Sigmoid colon (tissue), 7 donors: ENCODE data around the gene TAOK2. TPM values are rescaled to one million over a fixed set of nuclear protein-coding genes. Genes with fewer than 3 reads are reported as not detected.

ENCODE experiments used
- DNase-seq: peaks from one replicate; pipeline ENCODE4 v3.0.0-alpha.2; 2019
- H3K27ac ChIP-seq, 4 donors: fragments of 200-600 bp; sonication (generic); one replicate each; pipeline ENCODE4 v1.5.1; 2016 to 2019; ENCODE audit warnings: mild to moderate bottlenecking in 1 of 4
- H3K27me3 ChIP-seq, 3 donors: fragments of 200-600 bp; sonication (generic); one replicate each; pipeline ENCODE4 v1.5.1; 2019; ENCODE audit warnings: mild to moderate bottlenecking in 1 of 3
- H3K36me3 ChIP-seq, 4 donors: fragments of 200-600 bp; sonication (generic); one replicate each; pipeline ENCODE4 v1.5.1; 2016 to 2019
- H3K4me1 ChIP-seq, 4 donors: fragments of 200-600 bp; sonication (generic); one replicate each; pipeline ENCODE4 v1.5.1; 2017 to 2019
- H3K4me3 ChIP-seq, 4 donors: fragments of 200-600 bp; sonication (generic); one replicate each; pipeline ENCODE4 v1.5.1; 2017 to 2019; ENCODE audit warnings: mild to moderate bottlenecking in 2 of 4, moderate library complexity in 1 of 4
- H3K9me3 ChIP-seq, 4 donors: fragments of 200-600 bp in 3 of 4; sonication (generic) in 3 of 4; one replicate each; pipeline versions ENCODE4 v1.5.1 to v1.6.1; 2013 to 2019
- CTCF ChIP-seq, 4 experiments: fragments of 450-650 bp in 3 of 4; fragments of 200-600 bp in 1 of 4; IDR thresholded peaks; one replicate each; pipeline ENCODE4 v1.5.1; 2016 to 2019; ENCODE audit warnings: antibody characterized with exemption in 4 of 4, mild to moderate bottlenecking in 3 of 4, moderate library complexity in 2 of 4
- EP300 ChIP-seq, 4 donors: sonication (generic); formaldehyde crosslinking; IDR thresholded peaks; one replicate each; pipeline ENCODE4 v1.6.1; 2017; ENCODE audit warnings: antibody characterized with exemption in 4 of 4
- POLR2A ChIP-seq, 2 donors: fragments of 450-650 bp; IDR thresholded peaks; one replicate each; pipeline ENCODE4 v1.6.1; 2016; ENCODE audit warnings: antibody characterized with exemption in 2 of 2, mild to moderate bottlenecking in 2 of 2, moderate library complexity in 2 of 2
- POLR2AphosphoS5 ChIP-seq, 4 donors: sonication (generic); formaldehyde crosslinking; IDR thresholded peaks; one replicate each; pipeline ENCODE4 v1.6.1; 2017; ENCODE audit warnings: antibody characterized with exemption in 4 of 4
- WGBS, 2 donors: extraction: QIAGEN DNeasy Blood & Tissue Kit; methylation state at CpG; one replicate each; pipeline ENCODE4 v1.1.7; 2013; 5-methylcytosine and 5-hydroxymethylcytosine counted together
- intact Hi-C: fragments of 100-400 bp; cut with DNase I; formaldehyde crosslinking; loops from one replicate; pipeline ENCODE4 v1.15.1; 2023
- polyA plus RNA-seq, 3 donors: library from polyadenylated mRNA; stranded (reverse); fragments of 200-250 nt; gene quantifications; one replicate each; pipeline ENCODE4 v1.2.3, GENCODE V29; 2013
- total RNA-seq, 4 donors: library from RNA; depleted of rRNA; stranded (reverse); fragments of >200 nt; gene quantifications; one replicate each; pipeline ENCODE4 v1.1.0, GENCODE V29; 2016
- donor health status: healthy with polysubstance abuse.
- donor health status: Bipolar disorder and iron deficiency.
- donor health status: healthy.

TAOK2 gene
- total and polyA plus RNA-seq, 7 donors = 9.0 to 42.2 (median 28.2) TPM

GRCh38 chr16:30018731-30019158 lies 45.1 kb downstream of the TAOK2 start:
- Histone ChIP-seq H3K27ac (no peak overlapping the region), H3K4me1 (peaks cover 0 to 12% (median 11%) of the 10 kb centered on the region in 4 donors), H3K27me3 (no peaks in the 10 kb centered on the region), H3K36me3 (no peaks in the 10 kb centered on the region), H3K9me3 (no peaks in the 10 kb centered on the region), H3K4me3 (no peak overlapping the region)
- no peak for DNase-seq
- no peak for TF ChIP-seq EP300 (IDR thresholded peaks at IDR 0.05)
- TF ChIP-seq POLR2A (IDR thresholded peaks at IDR 0.05) = no peak
- TF ChIP-seq CTCF (IDR thresholded peaks at IDR 0.05) = no peak
- no peak for TF ChIP-seq POLR2AphosphoS5 (IDR thresholded peaks at IDR 0.05)
- whole genome bisulfite sequencing, 2 donors = 71 to 80% methylated on average over 4 of the region's 4 CpGs
- intact Hi-C loops = no loop called here

GRCh38 chr16:30022887-30023286 lies 49.2 kb downstream of the TAOK2 start, which contains the start of gene C16orf92:
Gene C16orf92, plus strand, starts transcription at chr16:30023198. Its CDS starts 143 bp downstream, at chr16:30023341.
- no peak for DNase-seq
- H3K36me3 ChIP-seq = no peaks in the 10 kb centered on the region
- TF ChIP-seq EP300 (IDR thresholded peaks at IDR 0.05) = no peak
- TF ChIP-seq POLR2A (IDR thresholded peaks at IDR 0.05) = no peak
- TF ChIP-seq POLR2AphosphoS5 (IDR thresholded peaks at IDR 0.05) = no peak
- TF ChIP-seq CTCF (IDR thresholded peaks at IDR 0.05) = no peak
- H3K4me1 ChIP-seq = peaks cover 0 to 12% (median 11%) of the 10 kb centered on the region in 4 donors
- H3K27me3 ChIP-seq = peaks cover 0 to 29% (median 15%) of the 10 kb centered on the region in 3 donors
- H3K4me3 ChIP-seq = no peak within 1 kb of the TSS
- H3K27ac ChIP-seq = no peak within 1 kb of the TSS
- no peaks in the 10 kb centered on the region for H3K9me3 ChIP-seq
- intact Hi-C loops = loop anchor here (5.0 kb wide), 2 partner anchors 166 to 321 kb away; no protein-coding TSS in a partner anchor
- 81 to 88% methylated on average over 6 of the region's 6 CpGs for WGBS, 2 donors

DNA sequence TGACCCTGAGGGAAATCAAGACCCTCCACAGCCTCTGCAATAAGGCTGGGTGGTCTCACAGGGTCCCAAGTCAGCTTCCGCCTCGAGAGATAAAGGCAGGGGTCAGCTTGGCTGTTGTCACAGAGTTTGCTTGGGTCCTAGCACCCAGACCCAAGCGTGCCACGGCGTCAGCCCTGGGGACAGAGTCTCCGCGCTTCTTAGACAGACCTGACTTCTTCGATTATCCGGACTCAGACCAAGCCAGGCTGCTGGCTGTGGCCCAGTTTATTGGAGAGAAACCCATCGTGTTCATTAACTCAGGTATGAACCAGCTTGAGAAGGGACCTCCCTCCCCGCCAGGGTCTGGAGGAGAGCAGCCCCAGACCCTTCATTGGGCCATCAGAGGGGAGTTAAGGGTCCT lies 49.9 kb downstream of the TAOK2 start:
- TF ChIP-seq POLR2AphosphoS5 (IDR thresholded peaks at IDR 0.05) (no peak), POLR2A (IDR thresholded peaks at IDR 0.05) (no peak), EP300 (IDR thresholded peaks at IDR 0.05) (no peak), CTCF (IDR thresholded peaks at IDR 0.05) (no peak)
- Histone ChIP-seq H3K4me1 (peaks cover 0 to 12% (median 11%) of the 10 kb centered on the region in 4 donors), H3K9me3 (no peaks in the 10 kb centered on the region), H3K4me3 (no peak overlapping the region), H3K27me3 (peaks cover 2 to 36% (median 20%) of the 10 kb centered on the region in 3 donors), H3K27ac (no peak overlapping the region), H3K36me3 (no peaks in the 10 kb centered on the region)
- intact Hi-C loops = loop anchor here (5.0 kb wide), 2 partner anchors 166 to 321 kb away; no protein-coding TSS in a partner anchor
- 81 to 86% methylated on average over 11 of the region's 11 CpGs for WGBS, 2 donors
- DNase-seq = no peak

GRCh38 chr16:30024451-30024850 lies 50.8 kb downstream of the TAOK2 start:
- DNase-seq = no peak
- Histone ChIP-seq H3K4me3 (no peak overlapping the region), H3K36me3 (no peaks in the 10 kb centered on the region), H3K9me3 (no peaks in the 10 kb centered on the region), H3K4me1 (peaks cover 0 to 12% (median 11%) of the 10 kb centered on the region in 4 donors), H3K27me3 (peaks cover 11 to 45% (median 28%) of the 10 kb centered on the region in 3 donors), H3K27ac (no peak overlapping the region)
- TF ChIP-seq CTCF (IDR thresholded peaks at IDR 0.05) (no peak), POLR2A (IDR thresholded peaks at IDR 0.05) (no peak), EP300 (IDR thresholded peaks at IDR 0.05) (no peak), POLR2AphosphoS5 (IDR thresholded peaks at IDR 0.05) (no peak)
- 69 to 74% methylated on average over 16 of the region's 16 CpGs for WGBS, 2 donors
- intact Hi-C loops = loop anchor here (5.0 kb wide), 2 partner anchors 167 to 322 kb away; no protein-coding TSS in a partner anchor
